ENCODE results near the gene CDKAL1.

The CDKAL1 gene

GRCh38 chr6:21150667-21151066 lies 616.4 kb downstream of the CDKAL1 start:
- no peak for TF ChIP-seq EZH2phosphoT487 (IDR thresholded peaks at IDR 0.05; ENCODE audit: low read length)
- TF ChIP-seq EZH2 (optimal IDR thresholded peaks at IDR 0.05; ENCODE audit: low read depth, low read length) = no peak
- TF ChIP-seq CTCF (IDR thresholded peaks at IDR 0.05; ENCODE audit: low read length) = no peak
- H3K27me3 ChIP-seq (replicated peaks; ENCODE audit: insufficient read depth, low read length) = no peaks in the 10 kb centered on the region
- no peak overlapping the region for H3K4me2 ChIP-seq (ENCODE audit: low read depth, low read length)
- no peaks in the 10 kb centered on the region for H3K79me2 ChIP-seq (ENCODE audit: low read length)
- H3K27ac ChIP-seq (ENCODE audit: low read length) = no peak overlapping the region
- H3K4me3 ChIP-seq (ENCODE audit: low read length) = no peak overlapping the region
- H3K36me3 ChIP-seq (replicated peaks; ENCODE audit: insufficient read depth, low read length) = no peaks in the 10 kb centered on the region
- H3K4me1 ChIP-seq (ENCODE audit: low read length) = no peaks in the 10 kb centered on the region
- no peaks in the 10 kb centered on the region for H3K9me2 ChIP-seq (replicated peaks; ENCODE audit: insufficient read depth, low read length)
- no peak for DNase-seq
- no peaks in the 10 kb centered on the region for H3K9me3 ChIP-seq (replicated peaks; ENCODE audit: insufficient read depth, low read length)
- no peaks in the 10 kb centered on the region for H4K20me1 ChIP-seq (ENCODE audit: insufficient read depth, low read length)
- H3K9ac ChIP-seq (ENCODE audit: low read length) = no peak overlapping the region
- no peaks in the 10 kb centered on the region for H3F3A ChIP-seq (ENCODE audit: insufficient read depth, low read length)
- H2AFZ ChIP-seq (ENCODE audit: low read length) = no peak overlapping the region

- Histone ChIP-seq H3K36me3 (replicated peaks; ENCODE audit: insufficient read depth, low read length) (no peaks in the 10 kb centered on the region), H3K9me2 (replicated peaks; ENCODE audit: insufficient read depth, low read length) (no peaks in the 10 kb centered on the region), H3F3A (ENCODE audit: insufficient read depth, low read length) (no peaks in the 10 kb centered on the region), H3K27ac (ENCODE audit: low read length) (no peak overlapping the region), H3K4me2 (ENCODE audit: low read depth, low read length) (no peak overlapping the region), H2AFZ (ENCODE audit: low read length) (no peak overlapping the region), H3K4me3 (ENCODE audit: low read length) (no peak overlapping the region), H3K79me2 (ENCODE audit: low read length) (no peaks in the 10 kb centered on the region), H3K9ac (ENCODE audit: low read length) (no peak overlapping the region), H3K4me1 (ENCODE audit: low read length) (no peaks in the 10 kb centered on the region), H3K27me3 (replicated peaks; ENCODE audit: insufficient read depth, low read length) (no peaks in the 10 kb centered on the region), H4K20me1 (ENCODE audit: insufficient read depth, low read length) (no peaks in the 10 kb centered on the region), H3K9me3 (replicated peaks; ENCODE audit: insufficient read depth, low read length) (no peaks in the 10 kb centered on the region)
- TF ChIP-seq EZH2 (optimal IDR thresholded peaks at IDR 0.05; ENCODE audit: low read depth, low read length) = no peak
- no peak for TF ChIP-seq EZH2phosphoT487 (IDR thresholded peaks at IDR 0.05; ENCODE audit: low read length)
- TF ChIP-seq CTCF (IDR thresholded peaks at IDR 0.05; ENCODE audit: low read length) = no peak
- DNase-seq = no peak
These were observed 616.9 kb downstream of the CDKAL1 start for GRCh38 chr6:21151119-21151518.

GRCh38 chr6:21151530-21151929 lies 617.3 kb downstream of the CDKAL1 start:
- no peaks in the 10 kb centered on the region for H3F3A ChIP-seq (ENCODE audit: insufficient read depth, low read length)
- no peaks in the 10 kb centered on the region for H3K9me2 ChIP-seq (replicated peaks; ENCODE audit: insufficient read depth, low read length)
- no peak overlapping the region for H3K9ac ChIP-seq (ENCODE audit: low read length)
- TF ChIP-seq CTCF (IDR thresholded peaks at IDR 0.05; ENCODE audit: low read length) = no peak
- no peak for TF ChIP-seq EZH2phosphoT487 (IDR thresholded peaks at IDR 0.05; ENCODE audit: low read length)
- TF ChIP-seq EZH2 (optimal IDR thresholded peaks at IDR 0.05; ENCODE audit: low read depth, low read length) = no peak
- H3K4me1 ChIP-seq (ENCODE audit: low read length) = no peaks in the 10 kb centered on the region
- H3K9me3 ChIP-seq (replicated peaks; ENCODE audit: insufficient read depth, low read length) = no peaks in the 10 kb centered on the region
- no peaks in the 10 kb centered on the region for H3K27me3 ChIP-seq (replicated peaks; ENCODE audit: insufficient read depth, low read length)
- no peak overlapping the region for H3K27ac ChIP-seq (ENCODE audit: low read length)
- H2AFZ ChIP-seq (ENCODE audit: low read length) = no peak overlapping the region
- H3K79me2 ChIP-seq (ENCODE audit: low read length) = no peaks in the 10 kb centered on the region
- no peaks in the 10 kb centered on the region for H4K20me1 ChIP-seq (ENCODE audit: insufficient read depth, low read length)
- no peak for DNase-seq
- no peak overlapping the region for H3K4me3 ChIP-seq (ENCODE audit: low read length)
- H3K4me2 ChIP-seq (ENCODE audit: low read depth, low read length) = no peak overlapping the region
- H3K36me3 ChIP-seq (replicated peaks; ENCODE audit: insufficient read depth, low read length) = no peaks in the 10 kb centered on the region
